Stimulated activated naive CD4-positive, alpha-beta T cell (primary cell): ENCODE data around the gene EXOSC7.
"Not testable (repeated sequence)": the region's sequence is repeated elsewhere in the genome, so short reads cannot be mapped to it uniquely, and the experiment has no call there.

Experiments used
- DNase-seq, 6 experiments: peaks; one replicate each; lab custom pipeline; 2025; lab: John Stamatoyannopoulos, UW

Gene EXOSC7

DNA sequence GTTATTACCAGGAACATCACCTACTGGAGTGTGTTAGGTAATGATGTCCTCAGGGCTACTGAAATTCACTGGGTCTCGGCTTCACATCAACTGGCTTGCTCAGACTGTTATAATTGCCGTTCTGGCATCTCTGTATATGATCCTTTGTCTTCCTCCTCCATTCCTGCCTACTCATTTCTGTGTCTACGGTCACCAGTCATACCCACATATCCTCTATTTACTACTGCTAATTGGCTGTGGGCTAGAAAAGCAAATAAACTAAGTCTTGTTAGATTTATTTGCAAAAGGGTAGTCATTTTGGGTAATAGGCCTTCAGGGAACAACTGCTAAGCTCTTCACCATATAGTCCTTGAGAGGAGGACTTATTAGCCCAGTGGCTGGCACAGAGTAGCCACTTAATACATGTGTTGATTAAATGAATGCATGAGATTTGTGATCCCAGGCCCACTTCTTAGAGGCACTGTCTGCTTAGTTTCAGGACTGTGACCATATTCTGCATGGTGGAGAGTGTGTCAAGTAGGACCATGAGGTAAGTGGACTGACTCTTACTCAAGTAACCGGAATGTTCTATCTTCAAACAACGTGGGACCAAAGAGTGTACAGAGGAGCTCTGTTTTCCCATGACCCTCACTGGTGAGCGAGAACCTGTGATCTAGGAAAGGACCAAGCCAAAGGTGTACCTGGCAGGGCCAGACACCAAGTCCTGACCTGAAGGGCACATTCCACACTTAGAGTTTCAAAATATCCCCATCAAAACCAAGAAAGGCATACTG is 13.2 kb upstream of the EXOSC7 start:
- no peak for DNase-seq

DNA sequence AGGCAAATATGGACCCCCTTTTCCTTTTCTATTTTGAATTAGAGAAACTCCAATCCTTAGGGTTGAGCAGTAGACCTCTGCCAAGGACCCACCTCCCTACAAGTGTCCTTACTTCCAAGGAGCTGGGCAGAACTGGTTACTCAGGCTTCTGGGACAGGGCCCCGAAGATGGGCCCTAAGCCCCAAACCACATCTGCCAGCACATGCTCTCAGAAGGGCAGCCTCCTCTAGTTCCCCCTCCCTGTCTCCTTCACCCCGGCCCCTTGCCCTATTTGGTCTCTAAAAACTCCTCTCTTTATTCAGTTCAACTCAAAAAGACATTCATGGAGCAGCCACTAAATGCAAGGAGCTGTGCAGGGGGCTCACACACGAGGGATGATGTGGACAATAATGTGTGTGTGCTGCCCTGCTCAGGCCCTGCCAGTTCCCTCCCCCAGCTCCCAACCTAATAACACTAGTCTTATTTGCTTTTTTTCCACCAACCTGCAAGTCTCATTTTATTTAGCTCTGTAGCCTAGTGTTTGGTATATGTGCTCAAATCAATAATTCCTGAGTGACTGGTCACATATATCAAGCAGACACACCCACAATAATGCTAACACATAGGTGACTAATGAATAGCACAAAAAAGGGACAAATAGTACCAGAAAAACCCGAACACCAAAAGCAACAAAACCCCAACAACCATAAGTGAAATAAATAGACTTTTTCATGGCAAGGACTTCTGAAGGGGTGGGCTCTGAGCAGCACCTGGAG is 12.3 kb upstream of the EXOSC7 start:
- no peak for DNase-seq

DNA sequence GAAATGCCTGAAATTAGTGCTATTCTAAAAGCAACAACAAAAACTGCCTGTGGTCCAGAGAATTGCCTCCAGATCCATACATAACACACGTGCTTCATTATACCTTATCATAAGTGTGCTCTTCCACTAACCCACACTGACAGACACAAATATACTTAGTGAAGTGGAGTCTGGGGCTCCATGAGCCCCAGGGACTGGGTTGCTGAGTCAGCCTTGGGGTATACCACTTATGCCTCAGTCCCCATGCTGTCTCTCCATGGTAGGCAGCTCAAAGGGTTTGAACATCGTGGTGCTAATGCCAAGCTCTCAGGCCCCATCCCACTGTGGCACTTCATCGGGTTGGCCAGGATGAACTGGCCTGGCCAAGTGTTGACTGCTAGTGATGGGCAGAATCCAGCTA is 10.9 kb upstream of the EXOSC7 start:
- no peak for DNase-seq

DNA sequence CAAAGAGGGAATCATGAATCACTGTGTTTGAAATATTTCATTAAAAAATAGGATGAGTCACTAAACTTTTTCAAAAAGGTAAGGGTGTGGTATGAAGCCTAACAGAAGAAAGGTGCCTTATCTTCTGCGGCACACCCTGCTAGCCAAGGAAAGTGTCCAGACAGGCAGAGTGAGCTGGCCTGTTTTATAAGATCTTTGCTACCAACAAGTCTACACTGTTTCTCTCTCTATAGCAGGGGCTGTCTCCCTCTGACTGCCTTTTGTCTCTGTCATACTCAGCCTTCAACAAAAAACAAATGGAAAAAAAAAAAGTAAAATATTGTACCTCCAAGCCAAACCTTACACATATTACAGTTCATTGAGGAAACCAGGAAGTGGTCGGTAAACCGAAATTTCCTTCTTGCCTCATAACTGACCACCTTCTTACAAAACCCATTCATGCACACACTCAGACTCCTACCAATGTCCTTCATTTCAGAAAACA is 9.2 kb upstream of the EXOSC7 start:
- no peak for DNase-seq

DNA sequence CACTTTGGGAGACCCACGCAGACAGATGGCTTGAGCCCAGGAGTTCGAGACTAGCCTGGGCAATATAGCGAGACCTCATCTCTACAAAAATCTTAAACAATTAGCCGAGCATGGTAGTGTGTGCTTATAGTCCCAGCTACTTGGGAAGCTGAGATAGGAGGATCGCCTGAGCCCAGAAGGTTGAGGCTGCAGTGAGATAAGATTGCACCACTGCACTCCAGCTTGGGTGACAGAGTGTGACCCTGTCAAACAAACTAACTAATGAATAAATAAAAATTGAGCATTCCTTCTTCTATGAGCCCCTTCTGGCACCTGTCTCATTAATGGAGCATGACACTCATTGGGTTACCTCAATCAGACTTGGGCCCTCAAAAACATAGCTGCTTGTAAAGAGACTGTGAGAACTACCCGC is 7.6 kb upstream of the EXOSC7 start:
- DNase-seq = no peak

DNA sequence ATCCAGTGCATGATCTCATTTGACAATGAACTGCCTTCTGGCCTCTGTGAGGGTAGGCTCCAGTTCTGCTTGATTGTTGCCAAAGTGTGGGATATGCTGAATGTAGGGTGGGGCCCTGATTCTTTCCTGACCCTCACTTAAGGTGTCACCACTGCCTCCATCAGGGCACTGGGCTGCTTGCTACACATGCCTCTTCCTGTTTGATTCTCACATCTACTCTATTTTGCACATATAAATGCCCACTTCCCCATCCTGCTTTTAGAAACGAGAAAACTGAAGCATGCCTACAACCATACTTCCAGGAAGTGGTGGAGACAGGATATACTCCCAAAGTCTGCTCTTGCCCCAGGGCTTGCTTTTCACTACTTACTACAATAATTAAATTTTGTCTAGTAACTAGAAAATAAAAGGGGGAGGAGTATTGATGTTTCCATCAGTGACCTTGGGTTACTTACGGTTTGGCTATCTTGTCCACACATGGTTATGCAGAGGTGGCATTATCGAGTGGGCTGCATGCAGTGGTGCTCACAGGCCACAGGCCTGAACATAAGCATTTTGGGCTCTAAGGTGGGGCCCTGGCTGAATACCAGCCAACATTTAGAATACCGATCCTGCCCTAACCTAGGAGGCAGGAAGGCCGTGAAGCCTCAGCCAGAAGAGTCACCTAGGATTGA is 6.8 kb upstream of the EXOSC7 start:
- DNase-seq = peak in 1 of 6 experiments; percentile 18

DNA sequence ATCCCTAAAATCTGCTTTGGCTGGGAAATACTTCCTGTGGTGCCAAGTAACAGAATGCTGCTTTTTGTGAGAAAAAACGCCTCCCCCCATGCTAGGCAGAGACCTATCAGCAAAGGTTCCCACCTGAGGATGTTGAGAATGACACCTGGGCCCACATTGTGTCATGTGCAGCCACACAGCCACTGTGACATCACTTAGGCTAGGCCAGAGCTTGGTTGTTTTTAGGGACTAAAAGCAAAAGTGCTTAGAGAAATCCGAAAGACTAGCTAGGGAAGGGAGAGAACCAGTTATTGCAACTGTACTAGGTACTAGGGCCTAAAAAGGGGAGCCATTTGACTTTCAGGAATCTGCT is 6.2 kb upstream of the EXOSC7 start:
- DNase-seq = no peak

DNA sequence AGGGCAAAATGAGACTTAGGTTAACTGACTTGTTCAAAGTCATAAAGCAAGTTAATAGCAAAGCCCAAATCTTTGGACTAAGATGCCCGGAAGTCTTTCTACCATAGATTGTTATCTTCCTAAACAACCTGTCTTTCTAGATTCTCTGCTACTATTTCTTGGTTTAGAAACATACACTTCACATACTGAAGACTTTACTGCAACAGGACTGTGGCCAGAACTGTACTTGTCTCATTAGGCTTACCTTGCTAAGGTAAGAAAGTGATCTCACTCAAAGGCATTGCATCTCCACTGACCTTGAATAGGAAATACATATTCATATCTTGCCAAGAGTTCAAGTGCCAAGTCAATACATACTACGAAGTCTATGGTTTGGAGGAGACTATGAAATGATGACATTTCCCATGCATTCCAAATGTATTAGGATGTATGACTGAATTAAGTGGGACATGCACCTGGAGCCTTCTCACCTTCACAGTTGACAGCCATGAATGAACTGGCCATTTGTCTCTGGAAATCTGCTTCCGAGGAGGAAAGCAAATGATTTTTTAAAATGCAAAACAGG is 5.0 kb upstream of the EXOSC7 start:
- no peak for DNase-seq

DNA sequence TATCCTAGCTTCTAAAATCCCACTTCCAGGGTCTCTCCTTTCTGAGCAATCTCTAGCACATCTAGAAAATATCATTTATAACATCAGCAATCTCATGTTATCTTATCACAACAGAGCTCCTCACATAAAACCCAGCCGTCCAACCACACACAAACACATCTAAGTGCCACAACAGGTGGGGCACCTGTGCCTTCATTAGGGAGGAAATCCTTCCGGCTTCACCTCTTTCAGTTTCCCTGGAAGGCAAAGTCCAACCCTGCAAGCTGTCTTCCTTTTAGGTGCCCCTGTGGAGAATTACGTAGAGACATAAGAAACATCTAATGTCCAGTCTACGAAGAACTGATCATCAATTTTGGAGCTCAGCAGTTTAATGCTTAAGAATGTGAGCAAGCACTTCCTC is 1.6 kb upstream of the EXOSC7 start:
- no peak for DNase-seq

DNA sequence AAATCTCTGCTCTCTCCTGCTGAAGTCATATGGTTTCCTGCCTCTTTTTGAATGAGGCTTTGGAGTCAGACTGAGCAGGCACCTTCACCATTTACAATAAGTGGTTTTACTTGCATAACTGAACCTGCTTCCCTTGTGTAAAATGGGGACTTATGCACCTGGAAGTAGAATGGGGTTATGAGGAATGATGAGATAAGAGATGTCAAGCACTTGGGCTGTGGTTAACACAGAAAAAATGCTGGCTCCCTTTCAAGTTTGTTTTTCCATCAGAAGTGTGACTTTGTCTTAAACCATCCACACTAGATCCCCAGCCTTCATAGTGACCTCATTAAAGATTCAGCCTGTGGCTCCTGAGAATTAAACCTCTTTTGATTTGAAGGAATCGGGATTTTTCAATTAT is 5.2 kb downstream of the EXOSC7 start:
- no peak for DNase-seq

DNA sequence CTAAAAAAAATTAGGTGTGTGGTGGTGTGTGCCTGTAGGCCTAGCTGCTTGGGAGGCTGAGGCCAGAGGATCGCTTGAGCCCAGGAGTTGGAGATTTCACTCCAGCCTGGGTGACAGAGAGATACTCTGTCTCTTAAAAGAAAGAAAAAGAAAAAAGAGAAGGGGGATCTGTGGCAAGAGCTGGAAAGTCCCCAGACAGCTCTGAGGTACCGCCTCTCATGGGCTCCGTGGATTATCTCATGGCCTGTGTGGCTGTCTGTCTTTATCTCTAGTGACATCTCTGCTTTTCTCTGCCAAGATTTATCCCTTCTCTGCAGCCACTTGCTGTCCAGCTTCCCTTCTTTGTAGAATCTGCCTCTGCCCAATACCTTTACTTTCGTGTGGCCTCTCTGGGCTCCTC is 5.7 kb downstream of the EXOSC7 start:
- DNase-seq = no peak

DNA sequence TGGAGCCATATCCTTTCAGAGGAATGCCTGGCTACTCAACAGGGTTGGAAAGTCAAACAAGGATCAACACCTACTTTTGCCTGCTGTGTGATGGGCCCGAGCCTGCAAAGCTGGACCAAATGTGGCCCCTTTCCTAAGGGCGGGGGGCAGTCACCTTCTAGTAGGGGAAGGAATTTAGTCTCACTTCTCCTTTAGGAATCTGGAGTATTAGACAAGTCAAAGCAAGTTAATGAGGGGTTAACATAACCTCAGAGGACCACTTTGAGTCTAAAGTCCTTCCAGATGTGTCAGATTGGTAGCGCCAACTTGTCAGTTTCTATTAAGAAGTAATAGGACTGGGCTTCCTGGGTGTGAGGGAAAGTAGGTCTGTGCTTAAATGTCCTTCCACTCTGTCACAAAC is 6.8 kb downstream of the EXOSC7 start:
- DNase-seq = no peak

DNA sequence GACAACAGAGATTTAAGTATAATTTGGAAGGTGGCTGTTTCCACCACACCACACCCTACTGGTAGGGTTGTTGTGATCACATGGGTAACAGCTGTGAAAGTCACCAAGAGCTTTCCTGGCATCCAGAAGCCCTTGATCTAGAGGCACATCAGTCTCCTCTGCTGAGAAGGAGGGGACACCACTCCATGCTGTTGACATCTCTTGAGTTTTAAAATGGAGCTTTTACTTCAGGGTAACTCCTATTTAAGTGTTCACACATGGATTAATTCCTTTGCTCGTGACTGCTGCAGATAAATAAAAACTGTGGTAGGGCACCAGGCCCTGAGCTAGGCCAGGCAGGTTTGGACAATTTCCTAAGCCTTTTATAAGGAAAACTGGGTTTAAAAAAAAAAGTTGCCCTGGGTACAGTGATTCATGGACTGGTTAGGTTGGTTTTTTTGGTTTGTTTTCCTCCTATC is 7.5 kb downstream of the EXOSC7 start:
- DNase-seq = no peak

DNA sequence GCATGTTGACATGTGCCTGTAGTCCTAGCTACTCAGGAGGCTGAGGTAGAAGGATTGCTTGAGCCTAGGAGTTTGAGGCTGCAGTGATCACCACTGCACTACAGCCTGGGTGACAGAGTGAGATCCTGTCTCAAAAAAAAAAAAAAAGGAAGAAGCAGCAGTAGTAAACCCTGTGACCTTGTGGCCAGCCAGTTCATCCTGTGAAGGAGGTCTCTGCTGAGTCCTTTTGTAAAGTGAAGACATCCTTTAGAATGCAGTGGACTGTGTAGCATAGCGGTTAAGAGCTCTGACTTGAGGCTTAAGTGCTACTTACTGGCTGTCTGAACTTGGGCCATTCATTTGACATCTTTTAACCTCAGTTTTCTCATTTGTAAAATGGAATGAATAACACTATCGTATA is 8.3 kb downstream of the EXOSC7 start:
- no peak for DNase-seq

DNA sequence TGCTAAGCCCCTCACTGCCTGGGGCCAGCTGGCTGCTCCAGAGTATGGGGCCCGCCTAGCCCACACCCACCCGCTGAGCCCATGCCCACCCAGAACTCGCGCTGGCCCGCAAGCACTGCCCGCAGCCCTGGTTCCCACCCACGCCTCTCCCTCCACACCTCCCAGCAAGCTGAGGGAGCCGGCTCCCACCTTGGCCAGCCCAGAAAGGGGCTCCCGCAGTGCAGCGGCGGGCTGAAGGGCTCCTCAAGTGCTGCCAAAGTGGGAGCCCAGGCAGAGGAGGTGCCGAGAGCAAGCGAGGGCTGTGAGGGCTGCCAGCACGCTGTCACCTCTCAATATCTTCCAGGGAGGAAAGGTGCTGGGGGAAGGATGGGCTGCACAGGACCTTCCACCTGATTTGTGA is 10.3 kb downstream of the EXOSC7 start:
- not testable (repeated sequence) for DNase-seq

DNA sequence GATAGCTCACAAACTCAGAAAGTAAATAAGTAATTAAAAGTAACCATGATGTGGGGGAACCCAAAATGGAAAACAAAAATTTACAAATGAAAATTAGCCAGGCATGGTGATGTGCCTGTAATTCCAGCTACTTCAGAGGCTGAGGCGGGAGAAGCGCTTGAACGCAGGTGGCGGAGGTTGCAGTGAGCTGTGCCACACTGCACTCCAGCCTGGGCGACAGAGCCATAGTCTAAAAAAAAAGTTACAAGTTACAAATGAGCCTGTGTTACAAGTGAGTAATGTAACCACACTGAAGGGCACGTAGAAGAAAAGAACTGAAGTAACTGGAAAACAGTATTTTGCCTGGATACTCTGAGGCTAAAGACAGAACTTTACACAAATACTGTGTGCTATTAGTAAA is 11.3 kb downstream of the EXOSC7 start:
- no peak for DNase-seq

DNA sequence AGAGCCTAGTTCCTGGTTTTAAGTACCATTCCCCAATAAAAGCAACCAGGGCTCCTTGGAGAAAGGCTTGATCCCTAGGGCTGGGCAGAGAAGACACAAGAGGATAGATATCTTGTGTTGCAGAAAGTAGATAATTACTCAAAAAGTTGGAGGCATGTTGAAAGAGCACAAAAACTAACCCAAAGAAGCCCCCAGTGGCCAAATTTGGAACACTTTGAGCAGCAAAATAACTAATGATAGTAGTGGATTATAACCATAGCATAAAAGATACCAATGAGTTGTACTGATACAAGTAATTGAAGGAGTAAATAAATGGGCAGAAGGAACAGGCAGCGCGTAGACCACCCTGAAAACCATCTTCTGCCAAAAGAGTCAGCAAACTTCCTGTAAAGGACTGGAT is 12.0 kb downstream of the EXOSC7 start:
- peak in 2 of 6 experiments; percentile 8 to 22 for DNase-seq

DNA sequence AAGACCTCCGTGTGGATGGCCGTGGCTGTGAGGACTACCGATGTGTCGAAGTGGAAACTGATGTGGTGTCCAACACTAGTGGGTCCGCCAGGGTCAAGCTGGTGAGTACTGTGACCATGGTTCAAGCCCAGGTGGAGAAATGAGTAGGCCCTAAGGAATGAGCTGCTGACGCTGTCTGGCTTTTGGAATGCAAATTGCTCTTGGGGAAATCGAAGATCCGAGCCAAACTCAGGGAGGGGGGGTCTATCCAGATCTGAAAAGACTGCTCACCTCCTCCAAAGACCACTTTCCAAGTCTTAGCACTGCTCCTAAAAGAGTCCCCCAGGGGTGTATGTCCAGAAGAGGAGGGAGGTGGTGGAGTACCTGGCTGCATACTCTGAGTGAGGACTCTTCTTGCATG is 13.1 kb downstream of the EXOSC7 start:
- DNase-seq = no peak

DNA sequence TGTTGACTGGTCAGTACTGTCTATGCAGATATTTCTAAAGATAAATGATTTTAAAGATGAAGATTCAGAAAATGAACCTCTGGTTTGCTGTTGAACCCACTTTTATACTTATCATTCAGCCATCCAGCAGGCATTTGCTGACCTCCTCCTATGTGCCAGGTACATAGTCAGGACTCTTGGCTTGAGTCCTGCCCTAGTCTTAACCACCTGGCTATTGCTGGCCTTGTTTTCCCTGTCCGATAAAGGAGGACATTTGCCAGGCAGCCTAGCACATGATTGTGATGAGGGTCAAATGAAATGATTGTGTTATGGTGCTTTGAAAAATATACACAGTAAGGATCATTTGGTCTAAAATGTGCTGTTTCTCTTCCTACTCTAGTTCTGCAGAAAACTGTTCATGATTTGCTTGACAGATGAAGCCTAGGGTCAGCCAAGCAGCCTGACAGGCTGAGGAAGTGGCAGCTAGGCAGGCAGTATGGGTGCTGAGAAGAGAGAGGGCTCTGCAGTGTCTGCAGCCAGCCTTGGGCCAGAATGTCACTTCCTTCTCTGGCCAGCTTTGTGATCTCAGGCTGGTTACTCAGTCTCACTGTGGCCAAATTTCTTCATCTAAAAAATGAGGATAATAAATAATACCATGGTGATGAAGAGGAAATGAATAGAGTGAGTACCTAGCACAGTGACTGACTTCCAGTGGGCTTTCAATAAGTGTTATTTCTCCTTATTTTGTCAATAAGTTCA is 13.8 kb downstream of the EXOSC7 start:
- DNase-seq = no peak

DNA sequence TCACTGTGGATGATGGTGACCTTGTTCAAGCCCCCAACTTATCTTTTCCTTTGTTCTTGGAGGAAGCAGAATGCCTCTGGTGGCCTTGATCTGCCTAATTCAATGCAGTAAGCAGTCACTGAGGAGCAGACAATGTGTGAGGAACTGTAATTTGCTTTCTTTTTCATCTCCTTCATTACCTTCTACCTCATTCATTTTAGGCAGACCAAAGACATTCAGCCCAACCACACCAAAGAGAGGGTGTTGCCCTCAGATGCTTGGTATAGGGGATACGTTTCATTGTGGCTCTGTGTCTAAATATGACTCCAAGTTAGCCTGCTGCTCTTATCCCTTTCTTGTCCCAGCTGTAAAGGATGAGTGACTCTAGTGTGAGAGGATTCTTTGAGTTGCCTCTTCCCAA is 15.3 kb downstream of the EXOSC7 start:
- peak in 2 of 6 experiments; percentile 7 to 29 for DNase-seq

DNA sequence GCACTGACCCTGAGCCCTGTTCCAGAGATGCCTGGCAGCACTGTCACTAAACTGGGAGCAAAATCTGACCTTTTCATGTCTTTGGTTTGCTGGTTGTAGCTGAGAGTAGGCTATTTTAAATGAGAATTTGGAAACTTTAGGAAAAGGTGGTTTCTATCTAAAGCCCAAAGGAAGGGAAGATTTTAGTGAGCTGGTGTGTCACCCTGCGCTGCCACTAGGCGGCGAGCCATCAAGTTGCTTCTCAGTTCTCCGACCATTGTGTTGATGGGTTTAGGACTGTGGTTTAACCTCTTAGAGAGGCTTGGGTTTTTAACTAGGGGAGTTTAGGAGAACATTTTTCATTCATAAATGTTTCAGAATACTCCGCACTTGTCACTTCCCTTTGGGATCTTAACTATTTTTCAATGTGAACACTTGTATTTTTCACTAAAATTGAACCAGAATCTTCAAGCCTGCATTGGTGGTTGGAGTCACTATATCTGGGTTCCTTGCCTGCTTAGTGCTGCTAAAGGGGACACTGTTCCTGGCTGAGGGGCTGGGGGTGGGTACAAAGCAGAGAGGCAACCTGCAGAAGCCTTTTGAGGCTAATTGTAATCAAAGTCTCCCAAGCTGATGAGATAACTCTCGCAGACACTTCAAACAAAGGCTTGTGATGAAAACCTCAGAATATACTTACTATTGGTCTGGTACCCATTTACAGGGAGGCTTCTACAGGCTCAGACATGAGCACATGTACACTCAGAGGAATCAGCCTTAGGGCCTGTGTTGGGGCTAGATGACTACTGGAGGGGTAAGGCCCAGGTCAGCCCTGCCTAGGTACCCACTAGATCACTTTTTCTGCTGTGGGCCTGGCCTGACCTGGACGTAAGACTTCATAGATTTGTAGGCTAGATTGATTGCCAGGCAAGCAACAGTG is 16.8 kb downstream of the EXOSC7 start:
- peak in 1 of 6 experiments; percentile 12 for DNase-seq
